Kidney (tissue), 14 donors: ENCODE measurements around the gene SS18L1. TPM values are rescaled to one million over a fixed set of nuclear protein-coding genes. Genes with fewer than 3 reads are reported as not detected.

ENCODE experiments used
- DNase-seq, 5 donors: peaks; one replicate each; pipeline ENCODE4 v3.0.0-alpha.2; 2013 to 2020
- FAIRE-seq: peaks from 2 replicates; lab custom pipeline; 2012; peaks lifted over from hg19 to GRCh38; lab: Jason Lieb, UNC
- H3K27ac ChIP-seq, 2 donors: one replicate each; pipeline ENCODE4 v1.7.0; 2013; ENCODE audit warnings: low read depth in 2 of 2, low read length in 2 of 2, inconsistent platforms in 1 of 2
- H3K27me3 ChIP-seq: one replicate; pipeline ENCODE4 v1.7.1; 2013; ENCODE audit warnings: low read length, inconsistent platforms; ENCODE audit not compliant: control insufficient read depth, insufficient read depth
- H3K36me3 ChIP-seq, 3 donors: one replicate each; pipeline versions ENCODE4 v1.7.0 to v1.7.1; 2013; ENCODE audit warnings: low read length in 3 of 3, control low read depth in 1 of 3, inconsistent platforms in 1 of 3; ENCODE audit not compliant: insufficient read depth in 3 of 3, control insufficient read depth in 2 of 3
- H3K4me1 ChIP-seq, 3 donors: one replicate each; pipeline versions ENCODE4 v1.7.0 to v1.7.1; 2013; ENCODE audit warnings: low read length in 3 of 3, inconsistent platforms in 1 of 3, low read depth in 1 of 3; ENCODE audit not compliant: control insufficient read depth in 2 of 3, insufficient read depth in 2 of 3
- H3K4me3 ChIP-seq, 3 donors: one replicate each; pipeline versions ENCODE4 v1.7.0 to v1.8.1; 2013; ENCODE audit warnings: low read length in 3 of 3, control low read depth in 1 of 3, inconsistent platforms in 1 of 3
- H3K9ac ChIP-seq, 3 donors: one replicate each; pipeline versions ENCODE4 v1.7.0 to v1.7.1; 2013; ENCODE audit warnings: low read length in 3 of 3, control low read depth in 1 of 3, inconsistent platforms in 1 of 3
- H3K9me3 ChIP-seq, 3 donors: one replicate each; pipeline versions ENCODE4 v1.7.0 to v1.7.1; 2013; ENCODE audit warnings: low read length in 3 of 3, control low read depth in 1 of 3, inconsistent platforms in 1 of 3; ENCODE audit not compliant: control insufficient read depth in 2 of 3, insufficient read depth in 1 of 3
- CTCF ChIP-seq: IDR thresholded peaks from 3 replicates; pipeline ENCODE4 v1.5.1; 2012; ENCODE audit warnings: mild to moderate bottlenecking, moderate library complexity, borderline replicate concordance; ENCODE audit not compliant: insufficient read depth; ENCODE audit errors: extremely low read depth
- intact Hi-C: fragments of 100-400 bp; cut with DNase I; formaldehyde crosslinking; loops from one replicate; pipeline ENCODE4 v1.11.1; 2022
- polyA plus RNA-seq: library from polyadenylated mRNA; stranded (reverse); fragments of 350-450 nt; fragmentation: Illumina TruSeq; extraction: RNeasy Lipid Tissue Mini Kit (QIAGEN cat#74804); gene quantifications from one replicate; pipeline ENCODE4 v1.2.3, GENCODE V29; 2014; ENCODE audit warnings: low read depth, low replicate concordance; ENCODE audit not compliant: insufficient read depth
- total RNA-seq: library from RNA; stranded (reverse); fragmentation: NEBNext Ultra II Directional; extraction: Animal tissue kit (Norgen Biotek cat#: 25700); gene quantifications from one replicate; pipeline ENCODE4 v1.2.1, GENCODE V29; 2021
- donor health status: control.
- donor health status: control.
- donor health status: control.
- donor health status: control.
- donor health status: control.
- donor health status: DM: yes; HTN: yes; CAD: no.
- donor health status: Normal renal cell carcinoma (clear cell type).

The SS18L1 gene
- total and polyA plus RNA-seq, 2 donors from 2014 or later: 6.5 to 12.0 TPM

- H3K4me1 ChIP-seq: peaks cover 0 to 15% (median 3%) of the 10 kb centered on the region in 3 donors
- no peak for FAIRE-seq
- TF ChIP-seq CTCF: no peak
- no peak for DNase-seq
- H3K36me3 ChIP-seq: peaks cover 0 to 19% (median 8%) of the 10 kb centered on the region in 3 donors
- intact Hi-C loops: no loop called here
- no peaks in the 10 kb centered on the region for H3K27me3 ChIP-seq
- no peak overlapping the region for H3K4me3 ChIP-seq
- H3K9me3 ChIP-seq: no peaks in the 10 kb centered on the region
- no peak overlapping the region for H3K9ac ChIP-seq
- no peak overlapping the region for H3K27ac ChIP-seq
Observed at GRCh38 chr20:62158541-62158940, 15.0 kb downstream of the SS18L1 start.

- no peak overlapping the region for H3K9ac ChIP-seq
- DNase-seq (no peak), FAIRE-seq (no peak)
- no peaks in the 10 kb centered on the region for H3K27me3 ChIP-seq
- intact Hi-C loops: no loop called here
- H3K9me3 ChIP-seq: no peaks in the 10 kb centered on the region
- no peak for TF ChIP-seq CTCF
- H3K27ac ChIP-seq: no peak overlapping the region
- peaks cover 0 to 24% (median 8%) of the 10 kb centered on the region in 3 donors for H3K36me3 ChIP-seq
- no peak overlapping the region for H3K4me3 ChIP-seq
- H3K4me1 ChIP-seq: peaks cover 0 to 15% (median 3%) of the 10 kb centered on the region in 3 donors
Observed at GRCh38 chr20:62159052-62159451, 15.5 kb downstream of the SS18L1 start.

GRCh38 chr20:62159839-62160238 lies 16.3 kb downstream of the SS18L1 start:
- TF ChIP-seq CTCF: no peak
- Histone ChIP-seq H3K27me3 (no peaks in the 10 kb centered on the region), H3K27ac (no peak overlapping the region), H3K4me1 (peaks cover 0 to 15% (median 3%) of the 10 kb centered on the region in 3 donors), H3K4me3 (no peak overlapping the region), H3K9ac (no peak overlapping the region), H3K36me3 (peaks cover 0 to 26% (median 10%) of the 10 kb centered on the region in 3 donors), H3K9me3 (no peaks in the 10 kb centered on the region)
- intact Hi-C loops: no loop called here
- no peak for FAIRE-seq
- no peak for DNase-seq

GRCh38 chr20:62160253-62160652 lies 16.7 kb downstream of the SS18L1 start:
- no peak overlapping the region for H3K9ac ChIP-seq
- FAIRE-seq: no peak
- no peak overlapping the region for H3K27ac ChIP-seq
- intact Hi-C loops: no loop called here
- H3K36me3 ChIP-seq: peaks cover 0 to 31% (median 14%) of the 10 kb centered on the region in 3 donors
- H3K4me1 ChIP-seq: peaks cover 0 to 15% (median 3%) of the 10 kb centered on the region in 3 donors
- H3K27me3 ChIP-seq: no peaks in the 10 kb centered on the region
- no peak for DNase-seq
- no peak overlapping the region for H3K4me3 ChIP-seq
- H3K9me3 ChIP-seq: no peaks in the 10 kb centered on the region
- no peak for TF ChIP-seq CTCF
